Mesendoderm (in vitro differentiated cells): ENCODE measurements around the gene GRIFIN.
A peak's percentile ranks its signal among the peaks of the same experiment; 100 is the strongest.

Source experiments
- DNase-seq: peaks from one replicate; pipeline ENCODE4 v3.0.0; 2013
- H2AK5ac ChIP-seq: 2 replicates; pipeline ENCODE4 v1.6.1; 2013; ENCODE audit warnings: low read length, inconsistent platforms
- H2BK120ac ChIP-seq: 2 replicates; pipeline ENCODE4 v1.6.1; 2013; ENCODE audit warnings: low read depth, mild to moderate bottlenecking, low read length, moderate library complexity, mixed read lengths
- H2BK15ac ChIP-seq: replicated peaks from 2 replicates; pipeline ENCODE4 v1.6.1; 2013; ENCODE audit warnings: low read depth, mild to moderate bottlenecking, moderate library complexity
- H2BK5ac ChIP-seq: 2 replicates; pipeline ENCODE4 v1.6.1; 2013; ENCODE audit warnings: low read length, inconsistent platforms
- H3K18ac ChIP-seq: 2 replicates; pipeline ENCODE4 v1.6.1; 2013; ENCODE audit warnings: mild to moderate bottlenecking, low read length, mixed read lengths
- H3K23ac ChIP-seq: one replicate; pipeline ENCODE4 v1.6.1; 2013; ENCODE audit warnings: low read length
- H3K27ac ChIP-seq: 2 replicates; pipeline ENCODE4 v1.5.1; 2013; ENCODE audit warnings: low read depth, mild to moderate bottlenecking, inconsistent platforms, low read length, moderate library complexity
- H3K27me3 ChIP-seq: 2 replicates; pipeline ENCODE4 v1.6.1; 2013; ENCODE audit warnings: low read length, control low read depth, mild to moderate bottlenecking, inconsistent platforms; ENCODE audit not compliant: insufficient read depth, poor library complexity
- H3K36me3 ChIP-seq: 2 replicates; pipeline ENCODE4 v1.6.1; 2013; ENCODE audit warnings: low read length, inconsistent platforms; ENCODE audit not compliant: control insufficient read depth, insufficient read depth
- H3K4ac ChIP-seq: one replicate; pipeline ENCODE4 v1.6.1; 2013; ENCODE audit warnings: low read depth, mild to moderate bottlenecking, low read length, moderate library complexity
- H3K4me1 ChIP-seq: 2 replicates; pipeline ENCODE4 v1.6.1; 2013; ENCODE audit warnings: low read depth, low read length, inconsistent platforms; ENCODE audit not compliant: control insufficient read depth
- H3K4me2 ChIP-seq: 2 replicates; pipeline ENCODE4 v1.6.1; 2013; ENCODE audit warnings: low read length
- H3K4me3 ChIP-seq: 2 replicates; pipeline ENCODE4 v1.5.1; 2013; ENCODE audit warnings: mild to moderate bottlenecking, low read length
- H3K56ac ChIP-seq: one replicate; pipeline ENCODE4 v1.6.1; 2013; ENCODE audit warnings: low read length
- H3K79me1 ChIP-seq: 2 replicates; pipeline ENCODE4 v1.6.1; 2013; ENCODE audit warnings: low read length, inconsistent platforms
- H3K79me2 ChIP-seq: 2 replicates; pipeline ENCODE4 v1.6.1; 2013; ENCODE audit warnings: mild to moderate bottlenecking, low read length; ENCODE audit not compliant: control insufficient read depth, insufficient read depth
- H3K9ac ChIP-seq: 2 replicates; pipeline ENCODE4 v1.6.1; 2013; ENCODE audit warnings: low read length, inconsistent platforms
- H4K5ac ChIP-seq: one replicate; pipeline ENCODE4 v1.6.1; 2013; ENCODE audit warnings: low read length
- H4K8ac ChIP-seq: one replicate; pipeline ENCODE4 v1.6.1; 2013; ENCODE audit warnings: low read depth, mild to moderate bottlenecking, control low read depth, low read length, moderate library complexity
- WGBS: extraction: QIAGEN DNeasy Blood & Tissue Kit; methylation state at CpG from one replicate; pipeline ENCODE4 v1.1.7; 2013; ENCODE audit warnings: low lambda C conversion rate, missing lambda C conversion rate; ENCODE audit not compliant: insufficient coverage; ENCODE audit errors: extremely low coverage; 5-methylcytosine and 5-hydroxymethylcytosine counted together

GRIFIN gene

GRCh38 chr7:2521952-2522591 lies 45.9 kb upstream of the GRIFIN start:
- H4K5ac ChIP-seq: no peak overlapping the region
- no peak overlapping the region for H2BK5ac ChIP-seq
- H3K4me3 ChIP-seq: no peak overlapping the region
- H2AK5ac ChIP-seq: no peak overlapping the region
- H3K23ac ChIP-seq: no peak overlapping the region
- WGBS: no CpG with 5 or more reads among the region's 17 CpGs
- no peaks in the 10 kb centered on the region for H3K36me3 ChIP-seq
- no peak overlapping the region for H3K56ac ChIP-seq
- H3K18ac ChIP-seq: no peak overlapping the region
- H3K79me1 ChIP-seq: no peaks in the 10 kb centered on the region
- H3K4me1 ChIP-seq: peaks cover 14% of the 10 kb centered on the region
- H3K4me2 ChIP-seq: no peak overlapping the region
- no peak overlapping the region for H3K9ac ChIP-seq
- no peak overlapping the region for H4K8ac ChIP-seq
- H3K27ac ChIP-seq: no peak overlapping the region
- DNase-seq: no peak
- no peaks in the 10 kb centered on the region for H3K79me2 ChIP-seq
- H3K27me3 ChIP-seq: peaks cover 9% of the 10 kb centered on the region
- H2BK15ac ChIP-seq: no peak overlapping the region
- no peak overlapping the region for H2BK120ac ChIP-seq
- no peak overlapping the region for H3K4ac ChIP-seq

GRCh38 chr7:2521341-2521745 lies 45.1 kb upstream of the GRIFIN start:
- no peak overlapping the region for H3K56ac ChIP-seq
- H3K79me1 ChIP-seq: no peaks in the 10 kb centered on the region
- H3K4me1 ChIP-seq: peaks cover 14% of the 10 kb centered on the region
- peaks cover 9% of the 10 kb centered on the region for H3K27me3 ChIP-seq
- no CpG with 5 or more reads among the region's 21 CpGs for WGBS
- no peak overlapping the region for H3K23ac ChIP-seq
- no peak overlapping the region for H3K4me3 ChIP-seq
- no peak overlapping the region for H3K4ac ChIP-seq
- H3K18ac ChIP-seq: no peak overlapping the region
- no peak overlapping the region for H3K4me2 ChIP-seq
- H4K8ac ChIP-seq: no peak overlapping the region
- no peak overlapping the region for H2BK5ac ChIP-seq
- H2BK120ac ChIP-seq: no peak overlapping the region
- H3K27ac ChIP-seq: no peak overlapping the region
- no peaks in the 10 kb centered on the region for H3K79me2 ChIP-seq
- no peak overlapping the region for H3K9ac ChIP-seq
- no peaks in the 10 kb centered on the region for H3K36me3 ChIP-seq
- no peak overlapping the region for H2BK15ac ChIP-seq
- H4K5ac ChIP-seq: no peak overlapping the region
- H2AK5ac ChIP-seq: no peak overlapping the region
- DNase-seq: no peak

GRCh38 chr7:2520761-2521290 lies 44.6 kb upstream of the GRIFIN start:
- no peaks in the 10 kb centered on the region for H3K36me3 ChIP-seq
- peaks cover 9% of the 10 kb centered on the region for H3K27me3 ChIP-seq
- no peaks in the 10 kb centered on the region for H3K79me2 ChIP-seq
- H2BK15ac ChIP-seq: no peak overlapping the region
- DNase-seq: no peak
- no peak overlapping the region for H4K8ac ChIP-seq
- no peak overlapping the region for H3K27ac ChIP-seq
- H3K56ac ChIP-seq: peak overlapping the region; percentile 37
- peaks cover 14% of the 10 kb centered on the region for H3K4me1 ChIP-seq
- WGBS: no CpG with 5 or more reads among the region's 12 CpGs
- peak overlapping the region; percentile 36 for H3K4me2 ChIP-seq
- H3K79me1 ChIP-seq: no peaks in the 10 kb centered on the region
- peak overlapping the region; percentile 51 for H3K9ac ChIP-seq
- H2AK5ac ChIP-seq: no peak overlapping the region
- H2BK120ac ChIP-seq: no peak overlapping the region
- no peak overlapping the region for H3K23ac ChIP-seq
- no peak overlapping the region for H3K4me3 ChIP-seq
- no peak overlapping the region for H4K5ac ChIP-seq
- H3K4ac ChIP-seq: no peak overlapping the region
- no peak overlapping the region for H3K18ac ChIP-seq
- H2BK5ac ChIP-seq: no peak overlapping the region

GRCh38 chr7:2520131-2520760 lies 44.0 kb upstream of the GRIFIN start:
- Histone ChIP-seq H3K18ac (no peak overlapping the region), H3K27ac (no peak overlapping the region), H3K4me1 (peaks cover 14% of the 10 kb centered on the region), H2BK15ac (no peak overlapping the region), H3K56ac (peak overlapping the region; percentile 37), H3K4me2 (peak overlapping the region; percentile 36), H3K79me2 (no peaks in the 10 kb centered on the region), H3K36me3 (no peaks in the 10 kb centered on the region), H3K4me3 (no peak overlapping the region), H2BK5ac (no peak overlapping the region), H4K8ac (no peak overlapping the region), H3K79me1 (no peaks in the 10 kb centered on the region), H3K23ac (no peak overlapping the region), H2BK120ac (no peak overlapping the region), H3K9ac (peak overlapping the region; percentile 51), H3K4ac (no peak overlapping the region), H3K27me3 (peaks cover 9% of the 10 kb centered on the region), H2AK5ac (no peak overlapping the region), H4K5ac (no peak overlapping the region)
- no peak for DNase-seq
- WGBS: no CpG with 5 or more reads among the region's 37 CpGs

GRCh38 chr7:2519119-2519930 lies 43.1 kb upstream of the GRIFIN start, which contains the start of gene LFNG:
Gene LFNG, plus strand, starts transcription at chr7:2519774. Its CDS starts 88 bp downstream, at chr7:2519862.
- Histone ChIP-seq H3K23ac (no peak within 1 kb of the TSS), H3K9ac (peak within 1 kb of the TSS; percentile 56), H3K79me2 (no peaks in the 10 kb centered on the region), H2BK120ac (no peak within 1 kb of the TSS), H3K27ac (no peak within 1 kb of the TSS), H3K4ac (no peak within 1 kb of the TSS), H2AK5ac (no peak within 1 kb of the TSS), H3K4me3 (peak within 1 kb of the TSS; percentile 32), H3K36me3 (no peaks in the 10 kb centered on the region), H3K4me1 (peaks cover 14% of the 10 kb centered on the region), H3K79me1 (no peaks in the 10 kb centered on the region), H2BK5ac (no peak within 1 kb of the TSS), H4K8ac (no peak within 1 kb of the TSS), H3K27me3 (peaks cover 9% of the 10 kb centered on the region), H3K56ac (peak within 1 kb of the TSS; percentile 82), H3K18ac (peak within 1 kb of the TSS; percentile 7), H2BK15ac (no peak within 1 kb of the TSS), H3K4me2 (peak within 1 kb of the TSS; percentile 77), H4K5ac (no peak within 1 kb of the TSS)
- DNase-seq: peak; percentile 90
- no CpG with 5 or more reads among the region's 95 CpGs for whole genome bisulfite sequencing
